ENCODE data around the gene TEF. TPM values are rescaled to one million over a fixed set of nuclear protein-coding genes. Genes with fewer than 3 reads are reported as not detected.

TEF gene
- total RNA-seq, 3 donors from 2014 or later (not counting 1 experiment from before 2014, with no cell fraction given), result 2.7 to 5.5 (median 3.0) TPM

DNA sequence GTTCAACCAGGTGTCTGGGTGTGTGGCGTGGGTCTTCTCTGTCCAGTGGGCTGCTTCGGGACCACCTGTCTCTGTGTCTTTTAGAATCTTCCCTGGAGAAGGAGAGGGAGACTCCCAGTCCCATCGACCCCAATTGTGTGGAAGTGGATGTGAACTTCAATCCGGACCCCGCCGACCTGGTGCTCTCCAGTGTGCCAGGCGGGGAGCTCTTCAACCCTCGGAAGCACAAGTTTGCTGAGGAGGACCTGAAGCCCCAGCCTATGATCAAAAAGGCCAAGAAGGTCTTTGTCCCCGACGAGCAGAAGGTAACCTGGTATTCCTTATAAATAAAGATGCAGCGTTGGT is 12.2 kb downstream of the TEF start:
- Histone ChIP-seq H3K36me3 (ENCODE audit: control insufficient read depth, insufficient read depth, low read length) (peaks cover 23% of the 10 kb centered on the region), H3K4me1 (ENCODE audit: control insufficient read depth, insufficient read depth, low read length) (no peaks in the 10 kb centered on the region), H3K27ac (ENCODE audit: low read length) (no peak overlapping the region), H3K4me3 (ENCODE audit: low read length) (no peak overlapping the region), H3K27me3 (ENCODE audit: control insufficient read depth, insufficient read depth, low read length) (no peaks in the 10 kb centered on the region), H3K9me3 (ENCODE audit: control insufficient read depth, insufficient read depth, low read length) (no peaks in the 10 kb centered on the region)
- ATAC-seq, result no peak
- Mint-ChIP-seq H3K4me3 (no peak overlapping the region), H3K27me3 (ENCODE audit: low read depth in 2 of 2) (no peaks in the 10 kb centered on the region), H3K36me3 (no peaks in the 10 kb centered on the region), H3K4me1 (no peaks in the 10 kb centered on the region), H3K9me3 (no peaks in the 10 kb centered on the region), H3K27ac (no peak overlapping the region)
- WGBS (ENCODE audit: insufficient coverage), result 98% methylated on average over 11 of the region's 11 CpGs
- no peak for DNase-seq
- intact Hi-C loops (cut with micrococcal nuclease), result no loop called here
- TF ChIP-seq, protein P1, sequence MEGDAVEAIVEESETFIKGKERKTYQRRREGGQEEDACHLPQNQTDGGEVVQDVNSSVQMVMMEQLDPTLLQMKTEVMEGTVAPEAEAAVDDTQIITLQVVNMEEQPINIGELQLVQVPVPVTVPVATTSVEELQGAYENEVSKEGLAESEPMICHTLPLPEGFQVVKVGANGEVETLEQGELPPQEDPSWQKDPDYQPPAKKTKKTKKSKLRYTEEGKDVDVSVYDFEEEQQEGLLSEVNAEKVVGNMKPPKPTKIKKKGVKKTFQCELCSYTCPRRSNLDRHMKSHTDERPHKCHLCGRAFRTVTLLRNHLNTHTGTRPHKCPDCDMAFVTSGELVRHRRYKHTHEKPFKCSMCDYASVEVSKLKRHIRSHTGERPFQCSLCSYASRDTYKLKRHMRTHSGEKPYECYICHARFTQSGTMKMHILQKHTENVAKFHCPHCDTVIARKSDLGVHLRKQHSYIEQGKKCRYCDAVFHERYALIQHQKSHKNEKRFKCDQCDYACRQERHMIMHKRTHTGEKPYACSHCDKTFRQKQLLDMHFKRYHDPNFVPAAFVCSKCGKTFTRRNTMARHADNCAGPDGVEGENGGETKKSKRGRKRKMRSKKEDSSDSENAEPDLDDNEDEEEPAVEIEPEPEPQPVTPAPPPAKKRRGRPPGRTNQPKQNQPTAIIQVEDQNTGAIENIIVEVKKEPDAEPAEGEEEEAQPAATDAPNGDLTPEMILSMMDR (IDR thresholded peaks at IDR 0.05), result no peak

DNA sequence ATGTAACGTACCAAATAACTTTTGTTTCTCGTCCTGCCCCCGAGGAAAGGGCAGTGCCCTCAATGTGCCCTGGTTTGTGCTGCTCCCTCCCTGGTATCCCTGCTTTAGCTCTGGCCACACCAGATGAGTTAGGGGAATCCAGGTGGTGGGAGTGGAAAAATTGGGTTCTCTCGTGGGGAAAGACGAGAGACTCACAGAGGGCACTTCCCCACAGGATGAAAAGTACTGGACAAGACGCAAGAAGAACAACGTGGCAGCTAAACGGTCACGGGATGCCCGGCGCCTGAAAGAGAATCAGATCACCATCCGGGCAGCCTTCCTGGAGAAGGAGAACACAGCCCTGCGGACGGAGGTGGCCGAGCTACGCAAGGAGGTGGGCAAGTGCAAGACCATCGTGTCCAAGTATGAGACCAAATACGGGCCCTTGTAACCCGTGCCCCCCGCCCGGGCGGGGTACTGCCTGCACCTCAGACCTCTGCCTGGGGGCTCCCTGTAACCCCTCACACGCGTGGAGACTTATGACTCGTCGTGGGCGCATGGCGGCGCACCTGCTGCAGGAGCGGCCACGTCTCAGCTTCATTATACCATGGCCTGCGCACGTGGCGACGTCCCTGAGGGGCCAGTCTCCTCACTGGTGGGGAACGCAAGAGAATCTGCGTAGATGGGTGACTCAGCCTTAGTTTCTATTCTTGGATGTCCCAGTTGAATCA is 13.9 kb downstream of the TEF start:
- Histone ChIP-seq H3K27me3 (ENCODE audit: control insufficient read depth, insufficient read depth, low read length) (no peaks in the 10 kb centered on the region), H3K9me3 (ENCODE audit: control insufficient read depth, insufficient read depth, low read length) (no peaks in the 10 kb centered on the region), H3K27ac (ENCODE audit: low read length) (no peak overlapping the region), H3K4me3 (ENCODE audit: low read length) (no peak overlapping the region), H3K36me3 (ENCODE audit: control insufficient read depth, insufficient read depth, low read length) (peaks cover 23% of the 10 kb centered on the region), H3K4me1 (ENCODE audit: control insufficient read depth, insufficient read depth, low read length) (no peaks in the 10 kb centered on the region)
- Mint-ChIP-seq H3K9me3 (no peaks in the 10 kb centered on the region), H3K4me3 (no peak overlapping the region), H3K36me3 (no peaks in the 10 kb centered on the region), H3K27ac (no peak overlapping the region), H3K4me1 (no peaks in the 10 kb centered on the region), H3K27me3 (ENCODE audit: low read depth in 2 of 2) (no peaks in the 10 kb centered on the region)
- TF ChIP-seq, protein P1 (IDR thresholded peaks at IDR 0.05), result no peak
- 96% methylated on average over 37 of the region's 37 CpGs for WGBS (ENCODE audit: insufficient coverage)
- DNase-seq (no peak), ATAC-seq (peak in 1 of 3 donors; percentile 17)
- intact Hi-C loops (cut with micrococcal nuclease), result no loop called here

DNA sequence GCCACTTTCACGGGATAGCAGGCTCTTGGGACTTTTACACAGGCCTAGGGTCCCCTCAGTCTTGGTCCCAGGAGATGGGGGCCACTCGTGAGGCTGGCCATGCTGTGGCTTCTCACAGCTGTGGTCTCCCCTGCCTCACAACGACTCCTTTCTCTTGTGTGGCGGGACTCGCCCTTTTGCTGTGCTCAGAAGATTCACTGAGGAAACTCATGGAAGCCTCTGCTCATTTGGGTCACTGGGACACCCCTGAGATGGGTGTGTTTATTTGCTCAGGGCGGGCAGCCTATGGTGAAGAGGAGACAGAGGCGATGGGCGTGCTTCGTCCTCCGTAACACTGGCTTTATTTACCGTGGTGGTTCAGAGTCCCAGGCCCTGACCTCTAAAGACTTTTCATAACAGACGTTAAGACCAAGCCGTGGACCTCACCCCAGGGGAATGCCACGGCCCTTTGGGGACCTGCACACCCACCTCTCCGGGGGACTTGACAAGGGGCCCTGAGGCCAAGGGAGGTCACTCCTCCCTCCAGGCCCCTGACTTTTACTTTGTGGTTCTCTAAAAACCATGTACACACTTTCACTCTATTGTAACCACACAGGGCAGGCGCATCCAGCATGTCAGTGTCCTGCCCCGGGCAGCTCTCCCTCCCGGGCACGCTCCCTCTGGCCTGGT is 15.5 kb downstream of the TEF start:
- intact Hi-C loops (cut with micrococcal nuclease), result no loop called here

More for the DNA sequence above, 15.5 kb downstream of the TEF start:
- H3K27ac ChIP-seq (ENCODE audit: low read length), result no peak overlapping the region
- H3K4me1 Mint-ChIP-seq, result no peaks in the 10 kb centered on the region
- TF ChIP-seq, protein P1 (IDR thresholded peaks at IDR 0.05), result no peak
- H3K4me3 ChIP-seq (ENCODE audit: low read length), result no peak overlapping the region
- no peaks in the 10 kb centered on the region for H3K9me3 Mint-ChIP-seq
- ATAC-seq (no peak), DNase-seq (no peak)
- no peaks in the 10 kb centered on the region for H3K9me3 ChIP-seq (ENCODE audit: control insufficient read depth, insufficient read depth, low read length)
- H3K27ac Mint-ChIP-seq, result no peak overlapping the region
- H3K27me3 Mint-ChIP-seq (ENCODE audit: low read depth in 2 of 2), result no peaks in the 10 kb centered on the region
- WGBS (ENCODE audit: insufficient coverage), result 92% methylated on average over 19 of the region's 19 CpGs
- H3K4me1 ChIP-seq (ENCODE audit: control insufficient read depth, insufficient read depth, low read length), result no peaks in the 10 kb centered on the region
- H3K36me3 Mint-ChIP-seq, result no peaks in the 10 kb centered on the region
- H3K4me3 Mint-ChIP-seq, result no peak overlapping the region
- no peaks in the 10 kb centered on the region for H3K27me3 ChIP-seq (ENCODE audit: control insufficient read depth, insufficient read depth, low read length)
- peaks cover 23% of the 10 kb centered on the region for H3K36me3 ChIP-seq (ENCODE audit: control insufficient read depth, insufficient read depth, low read length)

Measured in natural killer cell (primary cell).